Breast epithelium (tissue), 3 donors: ENCODE measurements around the gene TSKS.

Source experiments
- POLR2A ChIP-seq: fragments of 450-650 bp; IDR thresholded peaks from one replicate; pipeline ENCODE4 v1.6.1; 2016; ENCODE audit warnings: antibody characterized with exemption, mild to moderate bottlenecking, moderate library complexity
- TF ChIP-seq, protein P1 (sequence below), 3 donors: fragments of 450-650 bp; IDR thresholded peaks; one replicate each; pipeline ENCODE4 v1.5.1; 2016 to 2017; ENCODE audit warnings: antibody characterized with exemption in 3 of 3, mild to moderate bottlenecking in 3 of 3, moderate library complexity in 3 of 3

DNA sequence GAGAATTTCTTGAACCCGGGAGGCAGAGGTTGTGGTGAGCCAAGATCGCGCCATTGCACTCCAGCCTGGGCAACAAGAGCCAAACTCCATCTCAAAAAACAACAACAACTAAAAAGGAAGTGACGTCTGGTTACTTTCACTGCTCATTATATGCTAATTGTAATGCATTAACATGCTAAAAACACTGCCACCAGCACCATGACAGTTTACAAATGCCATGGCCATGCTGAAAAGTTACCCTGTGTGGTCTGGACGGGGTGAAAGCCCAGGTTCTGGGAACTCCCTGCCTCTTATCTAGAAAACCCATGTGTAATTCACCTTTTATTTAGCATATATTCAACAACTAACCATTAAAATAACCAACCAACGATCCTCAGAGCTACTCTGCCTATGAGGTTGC lies 44.1 kb downstream of the TSKS start:
- TF ChIP-seq, protein P1, sequence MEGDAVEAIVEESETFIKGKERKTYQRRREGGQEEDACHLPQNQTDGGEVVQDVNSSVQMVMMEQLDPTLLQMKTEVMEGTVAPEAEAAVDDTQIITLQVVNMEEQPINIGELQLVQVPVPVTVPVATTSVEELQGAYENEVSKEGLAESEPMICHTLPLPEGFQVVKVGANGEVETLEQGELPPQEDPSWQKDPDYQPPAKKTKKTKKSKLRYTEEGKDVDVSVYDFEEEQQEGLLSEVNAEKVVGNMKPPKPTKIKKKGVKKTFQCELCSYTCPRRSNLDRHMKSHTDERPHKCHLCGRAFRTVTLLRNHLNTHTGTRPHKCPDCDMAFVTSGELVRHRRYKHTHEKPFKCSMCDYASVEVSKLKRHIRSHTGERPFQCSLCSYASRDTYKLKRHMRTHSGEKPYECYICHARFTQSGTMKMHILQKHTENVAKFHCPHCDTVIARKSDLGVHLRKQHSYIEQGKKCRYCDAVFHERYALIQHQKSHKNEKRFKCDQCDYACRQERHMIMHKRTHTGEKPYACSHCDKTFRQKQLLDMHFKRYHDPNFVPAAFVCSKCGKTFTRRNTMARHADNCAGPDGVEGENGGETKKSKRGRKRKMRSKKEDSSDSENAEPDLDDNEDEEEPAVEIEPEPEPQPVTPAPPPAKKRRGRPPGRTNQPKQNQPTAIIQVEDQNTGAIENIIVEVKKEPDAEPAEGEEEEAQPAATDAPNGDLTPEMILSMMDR (IDR thresholded peaks at IDR 0.05): no peak
- no peak for TF ChIP-seq POLR2A
